HCT116 (cell line): Measurements from ENCODE around the gene GGCX.

Source experiments
- CBX3 ChIP-seq: IDR thresholded peaks from 2 replicates; pipeline ENCODE4 v1.6.1; 2012; ENCODE audit warnings: low read depth
- EZH2 ChIP-seq: fragments of 200-600 bp; sonication (generic); IDR thresholded peaks from 2 replicates; pipeline ENCODE4 v1.6.1; 2017; ENCODE audit warnings: antibody characterized with exemption, mixed run types
- POLR2A ChIP-seq: IDR thresholded peaks from 2 replicates; pipeline ENCODE4 v1.7.0; 2011; ENCODE audit warnings: borderline replicate concordance; ENCODE audit not compliant: insufficient read depth, insufficient read length; ENCODE audit errors: extremely low read depth
- POLR2AphosphoS5 ChIP-seq: IDR thresholded peaks from 2 replicates; pipeline ENCODE4 v1.6.1; 2011; ENCODE audit warnings: mild to moderate bottlenecking, low read depth, low read length, moderate library complexity
- RAD21 ChIP-seq: IDR thresholded peaks from 2 replicates; pipeline ENCODE4 v1.6.1; 2012; ENCODE audit warnings: low read depth, mild to moderate bottlenecking
- YY1 ChIP-seq: IDR thresholded peaks from 2 replicates; pipeline ENCODE4 v1.6.1; 2011; ENCODE audit warnings: low read length, low read depth, moderate library complexity, mild to moderate bottlenecking; ENCODE audit not compliant: insufficient replicate concordance; ENCODE audit errors: extremely low read depth
- TF ChIP-seq, protein P1 (sequence below), 3 experiments: fragments of 200-600 bp in 1 of 3; sonication (generic) in 1 of 3; IDR thresholded peaks in 2 of 3; conservative IDR thresholded peaks in 1 of 3; 2 replicates each; pipeline ENCODE4 v1.5.1; 2012 to 2017; ENCODE audit warnings: low read depth in 2 of 3, low read length in 2 of 3, antibody characterized with exemption in 1 of 3, borderline replicate concordance in 1 of 3, control low read depth in 1 of 3, mild to moderate bottlenecking in 1 of 3, mixed read lengths in 1 of 3, mixed run types in 1 of 3, moderate library complexity in 1 of 3; ENCODE audit not compliant: insufficient read depth in 1 of 3

DNA sequence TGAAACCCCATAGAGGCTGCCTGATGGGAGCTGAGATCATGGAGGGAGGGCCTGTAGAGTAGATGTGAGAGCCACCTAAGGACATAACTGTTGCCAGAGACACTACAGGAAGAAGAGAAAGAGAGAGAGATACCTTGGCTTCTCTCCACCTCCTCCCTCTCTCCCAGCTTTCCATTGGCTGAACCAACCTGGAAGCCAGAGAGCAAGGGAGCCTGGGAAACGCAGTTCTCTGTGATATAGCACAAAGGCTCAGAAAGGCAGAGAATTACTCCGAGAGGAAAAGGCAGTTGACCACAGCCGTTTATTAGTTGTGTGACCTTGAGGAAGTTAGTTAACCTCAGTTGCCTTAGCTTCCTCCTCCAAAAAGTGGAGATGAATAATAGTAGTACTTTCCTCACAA, 60.0 kb downstream of the GGCX start:
- TF ChIP-seq, protein P1, sequence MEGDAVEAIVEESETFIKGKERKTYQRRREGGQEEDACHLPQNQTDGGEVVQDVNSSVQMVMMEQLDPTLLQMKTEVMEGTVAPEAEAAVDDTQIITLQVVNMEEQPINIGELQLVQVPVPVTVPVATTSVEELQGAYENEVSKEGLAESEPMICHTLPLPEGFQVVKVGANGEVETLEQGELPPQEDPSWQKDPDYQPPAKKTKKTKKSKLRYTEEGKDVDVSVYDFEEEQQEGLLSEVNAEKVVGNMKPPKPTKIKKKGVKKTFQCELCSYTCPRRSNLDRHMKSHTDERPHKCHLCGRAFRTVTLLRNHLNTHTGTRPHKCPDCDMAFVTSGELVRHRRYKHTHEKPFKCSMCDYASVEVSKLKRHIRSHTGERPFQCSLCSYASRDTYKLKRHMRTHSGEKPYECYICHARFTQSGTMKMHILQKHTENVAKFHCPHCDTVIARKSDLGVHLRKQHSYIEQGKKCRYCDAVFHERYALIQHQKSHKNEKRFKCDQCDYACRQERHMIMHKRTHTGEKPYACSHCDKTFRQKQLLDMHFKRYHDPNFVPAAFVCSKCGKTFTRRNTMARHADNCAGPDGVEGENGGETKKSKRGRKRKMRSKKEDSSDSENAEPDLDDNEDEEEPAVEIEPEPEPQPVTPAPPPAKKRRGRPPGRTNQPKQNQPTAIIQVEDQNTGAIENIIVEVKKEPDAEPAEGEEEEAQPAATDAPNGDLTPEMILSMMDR (IDR thresholded peaks at IDR 0.05 in 2 of 3, conservative IDR thresholded peaks at IDR 0.05 in 1 of 3; ENCODE audit: borderline replicate concordance in 1 of 3, insufficient read depth in 1 of 3, low read depth in 2 of 3, low read length in 2 of 3) = no peak
- no peak for TF ChIP-seq YY1
- TF ChIP-seq CBX3 = no peak
- no peak for TF ChIP-seq POLR2A
- no peak for TF ChIP-seq POLR2AphosphoS5
- TF ChIP-seq EZH2 = no peak
- TF ChIP-seq RAD21 = no peak
